H9 (cell line): Measurements from ENCODE around the gene TMEM120A. TPM values are rescaled to one million over a fixed set of nuclear protein-coding genes. Genes with fewer than 3 reads are reported as not detected.

Experiments
- DNase-seq: peaks from one replicate; pipeline ENCODE4 v3.0.0-alpha.2; 2017
- H2AFZ ChIP-seq: one replicate; pipeline ENCODE4 v1.6.1; 2013; ENCODE audit warnings: mild to moderate bottlenecking, low read length, control low read depth, moderate library complexity
- H2AK5ac ChIP-seq: 2 replicates; pipeline ENCODE4 v1.6.1; 2013; ENCODE audit warnings: low read length, control low read depth, mixed read lengths; ENCODE audit not compliant: insufficient read length
- H2BK120ac ChIP-seq: one replicate; pipeline ENCODE4 v1.6.1; 2013; ENCODE audit warnings: low read depth, mild to moderate bottlenecking, low read length, control low read depth, inconsistent platforms; ENCODE audit not compliant: poor library complexity, severe bottlenecking
- H2BK12ac ChIP-seq: 2 replicates; pipeline ENCODE4 v1.6.1; 2013; ENCODE audit warnings: low read length, control low read depth, mixed read lengths, low read depth; ENCODE audit not compliant: insufficient read length
- H2BK15ac ChIP-seq: 2 replicates; pipeline ENCODE4 v1.6.1; 2013; ENCODE audit warnings: low read depth, low read length, control low read depth
- H2BK20ac ChIP-seq: one replicate; pipeline ENCODE4 v1.6.1; 2013; ENCODE audit warnings: low read depth, mild to moderate bottlenecking, low read length, control low read depth, inconsistent platforms; ENCODE audit not compliant: poor library complexity, severe bottlenecking
- H2BK5ac ChIP-seq: 2 replicates; pipeline ENCODE4 v1.6.1; 2013; ENCODE audit warnings: low read length, control low read depth, mixed read lengths; ENCODE audit not compliant: insufficient read length
- H3K14ac ChIP-seq: 2 replicates; pipeline ENCODE4 v1.6.1; 2013; ENCODE audit warnings: low read length, control low read depth; ENCODE audit not compliant: insufficient read depth
- H3K18ac ChIP-seq: 2 replicates; pipeline ENCODE4 v1.6.1; 2013; ENCODE audit warnings: low read depth, mild to moderate bottlenecking, mixed read lengths, low read length, control low read depth; ENCODE audit not compliant: insufficient read length
- H3K23ac ChIP-seq: 2 replicates; pipeline ENCODE4 v1.6.1; 2013; ENCODE audit warnings: low read length, control low read depth, mixed read lengths, low read depth; ENCODE audit not compliant: insufficient read length
- H3K23me2 ChIP-seq: 2 replicates; pipeline ENCODE4 v1.6.1; 2013; ENCODE audit warnings: low read depth, mild to moderate bottlenecking, mixed read lengths, low read length, control low read depth; ENCODE audit not compliant: insufficient read length, poor library complexity, severe bottlenecking
- H3K27ac ChIP-seq: 2 replicates; pipeline ENCODE4 v1.5.1; 2013; ENCODE audit warnings: low read length, control low read depth, mixed read lengths, low read depth; ENCODE audit not compliant: insufficient read length
- H3K27me3 ChIP-seq: 2 replicates; pipeline ENCODE4 v1.6.1; 2013; ENCODE audit warnings: low read length, control low read depth, inconsistent platforms; ENCODE audit not compliant: insufficient read depth
- H3K4ac ChIP-seq: 2 replicates; pipeline ENCODE4 v1.6.1; 2013; ENCODE audit warnings: low read depth, mild to moderate bottlenecking, control low read depth, inconsistent platforms, low read length, moderate library complexity
- H3K4me1 ChIP-seq: 2 replicates; pipeline ENCODE4 v1.6.1; 2013; ENCODE audit warnings: low read length, control low read depth, inconsistent platforms; ENCODE audit not compliant: insufficient read depth
- H3K4me2 ChIP-seq: 2 replicates; pipeline ENCODE4 v1.6.1; 2013; ENCODE audit warnings: low read length, control low read depth, mixed read lengths; ENCODE audit not compliant: insufficient read length, insufficient read depth
- H3K56ac ChIP-seq: 2 replicates; pipeline ENCODE4 v1.6.1; 2013; ENCODE audit warnings: low read depth, mild to moderate bottlenecking, mixed read lengths, low read length, control low read depth; ENCODE audit not compliant: insufficient read length
- H3K79me1 ChIP-seq: 2 replicates; pipeline ENCODE4 v1.6.1; 2013; ENCODE audit warnings: low read depth, mild to moderate bottlenecking, moderate library complexity, low read length, control low read depth, inconsistent platforms; ENCODE audit not compliant: insufficient read depth, poor library complexity, severe bottlenecking
- H3K79me2 ChIP-seq: 2 replicates; pipeline ENCODE4 v1.6.1; 2013; ENCODE audit warnings: low read length, control low read depth, inconsistent platforms; ENCODE audit not compliant: insufficient read depth
- H3K9ac ChIP-seq: 2 replicates; pipeline ENCODE4 v1.6.1; 2013; ENCODE audit warnings: low read length, control low read depth, mixed read lengths; ENCODE audit not compliant: insufficient read length; ENCODE audit errors: extremely low read depth
- H3K9me3 ChIP-seq: one replicate; pipeline ENCODE4 v1.6.1; 2013; ENCODE audit warnings: low read depth, low read length, inconsistent platforms; ENCODE audit not compliant: control insufficient read depth
- H3T11ph ChIP-seq: one replicate; pipeline ENCODE4 v1.6.1; 2013; ENCODE audit warnings: mild to moderate bottlenecking, low read length, control low read depth, inconsistent platforms
- H4K20me1 ChIP-seq: one replicate; pipeline ENCODE4 v1.6.1; 2013; ENCODE audit not compliant: control insufficient read depth, insufficient read length, insufficient read depth
- H4K5ac ChIP-seq: 2 replicates; pipeline ENCODE4 v1.6.1; 2013; ENCODE audit warnings: low read depth, mild to moderate bottlenecking, mixed read lengths, low read length, control low read depth; ENCODE audit not compliant: insufficient read length
- H4K8ac ChIP-seq: replicated peaks from 2 replicates; pipeline ENCODE4 v1.6.1; 2013; ENCODE audit warnings: low read length, control low read depth, mixed read lengths, low read depth; ENCODE audit not compliant: insufficient read length
- H4K91ac ChIP-seq: 2 replicates; pipeline ENCODE4 v1.6.1; 2013; ENCODE audit warnings: low read depth, mild to moderate bottlenecking, moderate library complexity, mixed read lengths, low read length, control low read depth; ENCODE audit not compliant: insufficient read length
- H3K27ac Mint-ChIP-seq, 3 experiments: 2 replicates in 2 of 3; 3 replicates in 1 of 3; pipeline ENCODE4 v1.8.0; 2020 to 2021; ENCODE audit warnings: mixed read lengths in 3 of 3, mild to moderate bottlenecking in 1 of 3, moderate library complexity in 1 of 3
- H3K27me3 Mint-ChIP-seq: 2 replicates; pipeline ENCODE4 v1.8.0; 2021; ENCODE audit warnings: low read depth, mild to moderate bottlenecking, moderate library complexity, mixed read lengths
- H3K36me3 Mint-ChIP-seq, 3 experiments: 2 replicates in 2 of 3; 3 replicates in 1 of 3; pipeline ENCODE4 v1.8.0; 2020 to 2021; ENCODE audit warnings: low read depth in 3 of 3, mixed read lengths in 3 of 3; ENCODE audit not compliant: insufficient read depth in 1 of 3
- H3K4me1 Mint-ChIP-seq, 2 experiments: 2 replicates each; pipeline ENCODE4 v1.8.0; 2020; ENCODE audit warnings: mixed read lengths in 2 of 2
- H3K4me3 Mint-ChIP-seq, 2 experiments: 2 replicates in 1 of 2; 3 replicates in 1 of 2; pipeline ENCODE4 v1.8.0; 2020 to 2021; ENCODE audit warnings: mild to moderate bottlenecking in 2 of 2, mixed read lengths in 2 of 2, moderate library complexity in 1 of 2
- H3K9me3 Mint-ChIP-seq, 2 experiments: 2 replicates in 1 of 2; 3 replicates in 1 of 2; pipeline ENCODE4 v1.8.0; 2020; ENCODE audit warnings: mild to moderate bottlenecking in 2 of 2, mixed read lengths in 2 of 2, moderate library complexity in 1 of 2
- CTCF ChIP-seq: fragments of 200-600 bp; sonication (generic); conservative IDR thresholded peaks from 3 replicates; pipeline ENCODE4 v1.8.0; 2021; ENCODE audit warnings: antibody characterized with exemption, mild to moderate bottlenecking
- WGBS: extraction: QIAGEN DNeasy Blood & Tissue Kit; methylation state at CpG from one replicate; pipeline ENCODE4 v1.1.7; 2013; ENCODE audit warnings: missing lambda C conversion rate, low lambda C conversion rate, mixed read lengths; ENCODE audit not compliant: insufficient read length; ENCODE audit errors: extremely low coverage; 5-methylcytosine and 5-hydroxymethylcytosine counted together
- long read RNA-seq: library from polyadenylated mRNA; unstranded; transcript quantifications from one replicate; pipeline ENCODE4 v2.0.0, GENCODE V29; 2020
- total RNA-seq: library from RNA; stranded (reverse); gene quantifications from 2 replicates; pipeline ENCODE4 v1.2.1, GENCODE V29; 2021

TMEM120A gene
- total RNA-seq, result 23.2 and 30.0 TPM in 2 replicates
- long read RNA-seq, transcript TMEM120A-204 (11 exons, 1,352 nt), result minor isoform, 16 of 99 reads
- long read RNA-seq, transcript TMEM120A-214 (12 exons, 1,456 nt), result major isoform, 56 of 99 reads
- long read RNA-seq, partial matches to known transcripts, result 7 of 99 reads
- long read RNA-seq, other reads (novel, unspliced or antisense), result 19 of 99 reads

- peak within 1 kb of the TSS; percentile 93 to 95 (median 95); a peak in 5 of 7 replicates for H3K27ac Mint-ChIP-seq
- H2BK120ac ChIP-seq, result no peak within 1 kb of the TSS
- no peaks in the 10 kb centered on the region; the same call in 1 of the 2 replicates for H3K27me3 Mint-ChIP-seq
- H3K14ac ChIP-seq, result no peak within 1 kb of the TSS; the same call in 1 of the 2 replicates
- H4K91ac ChIP-seq, result no peak within 1 kb of the TSS
- no CpG with 5 or more reads among the region's 51 CpGs for WGBS
- H3K23ac ChIP-seq, result no peak within 1 kb of the TSS
- H3K23me2 ChIP-seq, result peaks cover 15% of the 10 kb centered on the region
- 0 out of 2 replicates have a peak within 1 kb of the TSS, but pooled peaks have one; percentile 27 for H2BK15ac ChIP-seq
- H4K5ac ChIP-seq, result no peak within 1 kb of the TSS
- H3K27ac ChIP-seq, result no peak within 1 kb of the TSS
- no peak within 1 kb of the TSS for H3T11ph ChIP-seq
- H3K79me1 ChIP-seq, result no peaks in the 10 kb centered on the region
- no peak within 1 kb of the TSS for H4K8ac ChIP-seq
- H3K4me3 Mint-ChIP-seq, result peak within 1 kb of the TSS; percentile 65 to 83
- no peaks in the 10 kb centered on the region for H3K9me3 ChIP-seq
- no peak within 1 kb of the TSS for H3K56ac ChIP-seq
- H2BK5ac ChIP-seq, result no peak within 1 kb of the TSS
- H2AK5ac ChIP-seq, result no peak within 1 kb of the TSS
- no peak within 1 kb of the TSS for H2BK20ac ChIP-seq
- peaks cover 24 to 41% of the 10 kb centered on the region in 2 experiments for H3K4me1 Mint-ChIP-seq
- H3K18ac ChIP-seq, result peak within 1 kb of the TSS; percentile 38
- peaks cover 7 to 22% (median 17%) of the 10 kb centered on the region in 3 experiments for H3K36me3 Mint-ChIP-seq
- H3K4me2 ChIP-seq, result peak within 1 kb of the TSS; percentile 57
- peak; percentile 96 for DNase-seq
- H3K9me3 Mint-ChIP-seq, result no peaks in the 10 kb centered on the region; a peak in 1 of 5 replicates
- H3K9ac ChIP-seq, result peak within 1 kb of the TSS; percentile 20
- no peak within 1 kb of the TSS for H3K4ac ChIP-seq
- H2BK12ac ChIP-seq, result no peak within 1 kb of the TSS
- no peaks in the 10 kb centered on the region for H3K27me3 ChIP-seq
- peaks cover 3% of the 10 kb centered on the region; the same call in 1 of the 2 replicates for H3K4me1 ChIP-seq
- no peaks in the 10 kb centered on the region for H3K79me2 ChIP-seq
- peak; percentile 35; the same call in 2 of the 3 replicates for TF ChIP-seq CTCF
- H4K20me1 ChIP-seq, result no peaks in the 10 kb centered on the region
- no peak within 1 kb of the TSS for H2AFZ ChIP-seq
These were observed at the start of gene TMEM120A for GRCh38 chr7:75994388-75995051. TSS of gene TMEM120A (minus strand) at chr7:75994595. CDS start at chr7:75994570, 25 bp downstream.
